Smooth muscle cell (in vitro differentiated cells): Measurements from ENCODE around the gene SERPINH1. TPM values are rescaled to one million over a fixed set of nuclear protein-coding genes. Genes with fewer than 3 reads are reported as not detected.
A peak's percentile ranks its signal among the peaks of the same experiment; 100 is the strongest.

ENCODE experiments used
- DNase-seq: peaks from one replicate; lab custom pipeline; 2025; ENCODE audit not compliant: unreplicated experiment; lab: John Stamatoyannopoulos, UW
- H2AFZ ChIP-seq: fragments of 200-600 bp; sonication (generic); 2 replicates; pipeline ENCODE4 v1.6.0; 2016; ENCODE audit warnings: antibody characterized with exemption, low read depth, mild to moderate bottlenecking
- H3F3A ChIP-seq: fragments of 200-600 bp; sonication (generic); 2 replicates; pipeline ENCODE4 v1.6.0; 2017; ENCODE audit warnings: antibody characterized with exemption, low read depth
- H3K27ac ChIP-seq: fragments of 200-600 bp; sonication (generic); 2 replicates; pipeline ENCODE4 v1.5.1; 2016; ENCODE audit warnings: low read depth, mild to moderate bottlenecking
- H3K27me3 ChIP-seq: fragments of 200-600 bp; sonication (generic); 2 replicates; pipeline ENCODE4 v1.6.1; 2016; ENCODE audit warnings: low read depth, mild to moderate bottlenecking
- H3K36me3 ChIP-seq: fragments of 200-600 bp; sonication (generic); 2 replicates; pipeline ENCODE4 v1.5.1; 2016; ENCODE audit warnings: low read depth
- H3K4me1 ChIP-seq: fragments of 200-600 bp; sonication (generic); 2 replicates; pipeline ENCODE4 v1.5.1; 2016; ENCODE audit warnings: low read depth
- H3K4me2 ChIP-seq: fragments of 200-600 bp; sonication (generic); 2 replicates; pipeline ENCODE4 v1.6.0; 2016; ENCODE audit warnings: mild to moderate bottlenecking
- H3K4me3 ChIP-seq: fragments of 200-600 bp; sonication (generic); 2 replicates; pipeline ENCODE4 v1.5.1; 2016; ENCODE audit warnings: mild to moderate bottlenecking
- H3K79me2 ChIP-seq: fragments of 200-600 bp; sonication (generic); 2 replicates; pipeline ENCODE4 v1.6.0; 2016; ENCODE audit warnings: low read depth, mild to moderate bottlenecking
- H3K9ac ChIP-seq: fragments of 200-600 bp; sonication (generic); 2 replicates; pipeline ENCODE4 v1.6.0; 2016; ENCODE audit warnings: low read depth
- H3K9me3 ChIP-seq: fragments of 200-600 bp; sonication (generic); replicated peaks from 2 replicates; pipeline ENCODE4 v1.5.1; 2016; ENCODE audit warnings: low read depth
- H4K20me1 ChIP-seq: fragments of 200-600 bp; sonication (generic); 2 replicates; pipeline ENCODE4 v1.6.0; 2016; ENCODE audit warnings: low read depth
- WGBS: methylation state at CpG from one replicate; pipeline ENCODE4 v1.1.7; 2016; ENCODE audit warnings: low lambda C conversion rate; 5-methylcytosine and 5-hydroxymethylcytosine counted together
- polyA plus RNA-seq: library from polyadenylated mRNA; unstranded; fragments of >200 nt; fragmentation: Nextera tagmentation; extraction: Ambion mirVana; gene quantifications from 2 replicates; pipeline ENCODE4 v1.2.1, GENCODE V29; 2016
- total RNA-seq: library from RNA; depleted of rRNA; stranded (reverse); fragments of >200 nt; gene quantifications from 2 replicates; pipeline ENCODE4 v1.2.3, GENCODE V29; 2014
- TF ChIP-seq, protein P1 (sequence below): fragments of 200-600 bp; sonication (generic); IDR thresholded peaks from 2 replicates; pipeline ENCODE4 v1.5.1; 2017; ENCODE audit warnings: borderline replicate concordance, mild to moderate bottlenecking, antibody characterized with exemption; ENCODE audit not compliant: insufficient read depth, poor library complexity, severe bottlenecking

The SERPINH1 gene
- total and polyA plus RNA-seq, 2 experiments from 2014 or later, result 1,493 to 2,653 TPM

DNA sequence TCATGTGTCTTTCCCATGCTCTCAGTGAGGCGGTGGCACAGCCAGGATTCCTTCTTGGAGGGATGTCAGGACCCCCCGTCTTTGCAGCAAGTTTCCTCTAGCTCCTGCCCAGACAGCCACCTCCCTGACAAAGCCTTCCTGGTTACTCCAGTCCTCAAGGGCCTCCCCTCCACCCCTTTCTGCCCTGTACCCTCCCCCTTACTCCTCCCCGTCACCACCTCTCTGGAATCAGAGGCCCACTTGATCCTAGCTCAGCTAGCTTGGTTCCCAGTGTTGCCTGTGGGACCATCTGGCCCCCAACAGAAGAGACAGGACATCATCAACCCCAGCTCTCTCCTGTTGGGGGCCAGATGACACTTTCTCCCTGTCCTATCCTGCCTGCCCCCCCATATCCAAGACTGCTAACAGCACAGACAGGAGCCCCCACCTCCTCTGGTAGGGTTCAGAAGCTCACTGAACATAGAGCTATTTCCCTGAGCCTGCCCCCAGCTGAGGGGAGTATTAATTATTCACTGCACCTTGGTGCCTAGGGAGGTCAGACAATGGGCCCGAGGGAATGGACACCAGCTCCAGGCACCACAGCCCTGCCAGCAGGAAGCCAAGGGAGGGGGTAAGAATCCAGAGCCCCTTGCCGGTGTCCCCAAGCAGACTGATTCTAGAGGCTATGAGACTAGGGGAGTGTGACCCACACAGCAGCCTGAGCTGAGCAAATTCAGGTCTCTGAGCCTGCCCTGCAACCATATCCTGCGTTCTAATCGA lies 39.6 kb upstream of the SERPINH1 start:
- TF ChIP-seq, protein P1, sequence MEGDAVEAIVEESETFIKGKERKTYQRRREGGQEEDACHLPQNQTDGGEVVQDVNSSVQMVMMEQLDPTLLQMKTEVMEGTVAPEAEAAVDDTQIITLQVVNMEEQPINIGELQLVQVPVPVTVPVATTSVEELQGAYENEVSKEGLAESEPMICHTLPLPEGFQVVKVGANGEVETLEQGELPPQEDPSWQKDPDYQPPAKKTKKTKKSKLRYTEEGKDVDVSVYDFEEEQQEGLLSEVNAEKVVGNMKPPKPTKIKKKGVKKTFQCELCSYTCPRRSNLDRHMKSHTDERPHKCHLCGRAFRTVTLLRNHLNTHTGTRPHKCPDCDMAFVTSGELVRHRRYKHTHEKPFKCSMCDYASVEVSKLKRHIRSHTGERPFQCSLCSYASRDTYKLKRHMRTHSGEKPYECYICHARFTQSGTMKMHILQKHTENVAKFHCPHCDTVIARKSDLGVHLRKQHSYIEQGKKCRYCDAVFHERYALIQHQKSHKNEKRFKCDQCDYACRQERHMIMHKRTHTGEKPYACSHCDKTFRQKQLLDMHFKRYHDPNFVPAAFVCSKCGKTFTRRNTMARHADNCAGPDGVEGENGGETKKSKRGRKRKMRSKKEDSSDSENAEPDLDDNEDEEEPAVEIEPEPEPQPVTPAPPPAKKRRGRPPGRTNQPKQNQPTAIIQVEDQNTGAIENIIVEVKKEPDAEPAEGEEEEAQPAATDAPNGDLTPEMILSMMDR, result no peak
- DNase-seq, result no peak
- no peaks in the 10 kb centered on the region for H4K20me1 ChIP-seq
- no peak overlapping the region for H2AFZ ChIP-seq
- no peak overlapping the region for H3K9ac ChIP-seq
- 90% methylated on average over 7 of the region's 7 CpGs for WGBS
- no peak overlapping the region for H3K4me2 ChIP-seq
- H3F3A ChIP-seq, result no peaks in the 10 kb centered on the region
- no peak overlapping the region for H3K4me3 ChIP-seq
- no peak overlapping the region for H3K27ac ChIP-seq
- peaks cover 34% of the 10 kb centered on the region for H3K4me1 ChIP-seq
- peaks cover 14% of the 10 kb centered on the region for H3K27me3 ChIP-seq
- H3K79me2 ChIP-seq, result no peaks in the 10 kb centered on the region
- H3K36me3 ChIP-seq, result no peaks in the 10 kb centered on the region
- no peaks in the 10 kb centered on the region for H3K9me3 ChIP-seq

DNA sequence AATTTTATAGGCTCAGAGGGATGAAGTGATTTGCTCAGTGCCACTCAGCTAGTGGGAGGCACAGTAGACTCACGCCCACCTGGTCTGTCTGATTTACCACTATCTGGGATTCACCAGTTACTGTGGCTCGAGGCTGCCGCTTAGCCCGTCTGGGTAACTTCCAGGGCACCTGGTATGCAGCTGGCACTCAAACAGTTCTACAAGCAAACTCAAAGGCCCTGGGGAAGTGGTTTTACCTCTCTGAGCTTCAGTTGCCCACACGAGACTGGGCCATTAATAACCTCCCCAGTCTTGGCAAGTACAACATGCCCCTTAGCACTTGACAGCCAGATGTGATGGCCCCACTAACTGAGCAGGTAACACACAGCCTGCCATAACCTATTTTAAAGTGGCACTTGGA lies 38.9 kb upstream of the SERPINH1 start:
- H3K4me2 ChIP-seq, result no peak overlapping the region
- no peak overlapping the region for H3K4me3 ChIP-seq
- no peaks in the 10 kb centered on the region for H3K9me3 ChIP-seq
- H3K36me3 ChIP-seq, result no peaks in the 10 kb centered on the region
- no peak overlapping the region for H3K9ac ChIP-seq
- H2AFZ ChIP-seq, result no peak overlapping the region
- DNase-seq, result no peak
- H3F3A ChIP-seq, result no peaks in the 10 kb centered on the region
- TF ChIP-seq, protein P1, result no peak
- H3K27me3 ChIP-seq, result peaks cover 14% of the 10 kb centered on the region
- no peaks in the 10 kb centered on the region for H3K79me2 ChIP-seq
- H3K4me1 ChIP-seq, result peaks cover 27% of the 10 kb centered on the region
- 91% methylated on average over 5 of the region's 5 CpGs for WGBS
- no peaks in the 10 kb centered on the region for H4K20me1 ChIP-seq
- H3K27ac ChIP-seq, result no peak overlapping the region

DNA sequence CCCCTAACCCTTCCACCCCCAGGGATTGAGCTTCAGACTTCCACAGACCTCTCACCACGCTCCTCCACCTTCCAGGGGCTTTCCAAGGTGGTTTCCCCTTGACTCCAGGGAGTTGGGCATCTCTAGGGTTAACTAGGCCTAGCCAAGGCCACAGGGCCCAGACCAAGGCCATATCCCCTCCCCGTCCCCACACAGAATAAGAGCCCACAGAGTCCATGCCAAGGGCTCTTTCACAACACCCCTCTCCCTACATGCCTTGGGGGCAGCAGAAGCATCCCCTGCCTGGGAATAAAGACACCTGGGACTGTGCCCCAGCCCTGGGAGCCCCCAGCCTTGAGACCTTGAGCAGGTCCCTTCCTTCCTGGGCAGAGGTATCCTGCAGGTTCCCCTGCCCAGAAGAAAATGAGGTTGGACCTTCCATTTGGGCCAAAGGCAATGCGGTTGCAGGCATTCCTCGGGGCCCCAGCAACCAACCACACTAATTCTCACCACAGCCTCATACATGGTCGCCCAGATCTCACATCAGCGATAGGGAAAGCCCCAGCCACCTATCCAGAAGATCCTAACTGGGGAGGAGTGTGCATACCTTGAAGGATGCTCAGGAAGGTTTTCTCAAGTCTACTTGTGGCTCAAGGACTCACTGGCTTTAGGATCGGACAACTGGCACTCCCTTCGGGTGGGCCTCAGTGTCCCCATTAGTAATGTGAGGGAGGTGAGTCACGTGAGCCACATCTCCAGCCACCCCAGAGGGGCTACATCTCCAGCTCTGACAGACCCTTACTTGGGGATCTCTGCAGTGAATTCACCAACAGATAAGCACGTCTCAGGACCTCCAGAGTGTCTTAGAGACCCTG lies 38.0 kb upstream of the SERPINH1 start:
- peaks cover 14% of the 10 kb centered on the region for H3K27me3 ChIP-seq
- H3K9ac ChIP-seq, result no peak overlapping the region
- TF ChIP-seq, protein P1, result no peak
- H3K4me3 ChIP-seq, result no peak overlapping the region
- no peak overlapping the region for H2AFZ ChIP-seq
- no peaks in the 10 kb centered on the region for H3K79me2 ChIP-seq
- H3K9me3 ChIP-seq, result no peaks in the 10 kb centered on the region
- WGBS, result 78% methylated on average over 10 of the region's 10 CpGs
- H3K4me2 ChIP-seq, result peak overlapping the region; percentile 100
- H3K27ac ChIP-seq, result no peak overlapping the region
- no peaks in the 10 kb centered on the region for H4K20me1 ChIP-seq
- no peaks in the 10 kb centered on the region for H3F3A ChIP-seq
- no peak for DNase-seq
- H3K4me1 ChIP-seq, result peaks cover 20% of the 10 kb centered on the region
- H3K36me3 ChIP-seq, result no peaks in the 10 kb centered on the region
